ENCODE measurements around the gene WDR77. TPM values are rescaled to one million over a fixed set of nuclear protein-coding genes. Genes with fewer than 3 reads are reported as not detected.

Gene WDR77
- total RNA-seq, 1 donor from 2014 or later = 32.6 TPM

- TF ChIP-seq CTCF (IDR thresholded peaks at IDR 0.05; ENCODE audit: unreplicated experiment) = no peak
- H3K9me3 Mint-ChIP-seq = no peaks in the 10 kb centered on the region
- no peak overlapping the region for H3K4me3 Mint-ChIP-seq
- no peaks in the 10 kb centered on the region for H3K4me1 Mint-ChIP-seq
- H3K36me3 Mint-ChIP-seq = peaks cover 17% of the 10 kb centered on the region
- peaks cover 2% of the 10 kb centered on the region for H3K27me3 Mint-ChIP-seq (ENCODE audit: low read depth)
- DNase-seq (ENCODE audit: low spot score in 2 of 2, unreplicated experiment in 2 of 2) = no peak
- no peak overlapping the region for H3K27ac Mint-ChIP-seq
Measured at GRCh38 chr1:111439461-111440351, 9.3 kb downstream of the WDR77 start.

- no peaks in the 10 kb centered on the region for H3K4me1 Mint-ChIP-seq
- no peak overlapping the region for H3K27ac Mint-ChIP-seq
- H3K4me3 Mint-ChIP-seq = no peak overlapping the region
- TF ChIP-seq CTCF (IDR thresholded peaks at IDR 0.05; ENCODE audit: unreplicated experiment) = no peak
- DNase-seq (ENCODE audit: low spot score in 2 of 2, unreplicated experiment in 2 of 2) = no peak
- H3K27me3 Mint-ChIP-seq (ENCODE audit: low read depth) = peaks cover 11% of the 10 kb centered on the region
- H3K36me3 Mint-ChIP-seq = peaks cover 15% of the 10 kb centered on the region
- no peaks in the 10 kb centered on the region for H3K9me3 Mint-ChIP-seq
Measured at GRCh38 chr1:111436726-111437125, 12.3 kb downstream of the WDR77 start.

- no peak for DNase-seq (ENCODE audit: low spot score in 2 of 2, unreplicated experiment in 2 of 2)
- H3K27me3 Mint-ChIP-seq (ENCODE audit: low read depth) = no peaks in the 10 kb centered on the region
- no peak overlapping the region for H3K4me3 Mint-ChIP-seq
- H3K27ac Mint-ChIP-seq = no peak overlapping the region
- no peaks in the 10 kb centered on the region for H3K36me3 Mint-ChIP-seq
- H3K4me1 Mint-ChIP-seq = no peaks in the 10 kb centered on the region
- TF ChIP-seq CTCF (IDR thresholded peaks at IDR 0.05; ENCODE audit: unreplicated experiment) = no peak
- no peaks in the 10 kb centered on the region for H3K9me3 Mint-ChIP-seq
Measured at GRCh38 chr1:111424281-111424680, 24.8 kb downstream of the WDR77 start.

GRCh38 chr1:111422546-111423391, 26.3 kb downstream of the WDR77 start:
- Mint-ChIP-seq H3K27me3 (ENCODE audit: low read depth) (no peaks in the 10 kb centered on the region), H3K36me3 (no peaks in the 10 kb centered on the region), H3K4me3 (no peak overlapping the region), H3K9me3 (no peaks in the 10 kb centered on the region), H3K27ac (no peak overlapping the region), H3K4me1 (no peaks in the 10 kb centered on the region)
- no peak for DNase-seq (ENCODE audit: low spot score in 2 of 2, unreplicated experiment in 2 of 2)
- TF ChIP-seq CTCF (IDR thresholded peaks at IDR 0.05; ENCODE audit: unreplicated experiment) = no peak

GRCh38 chr1:111420377-111420776, 28.7 kb downstream of the WDR77 start:
- H3K27me3 Mint-ChIP-seq (ENCODE audit: low read depth) = no peaks in the 10 kb centered on the region
- H3K36me3 Mint-ChIP-seq = no peaks in the 10 kb centered on the region
- DNase-seq (ENCODE audit: low spot score in 2 of 2, unreplicated experiment in 2 of 2) = no peak
- no peak overlapping the region for H3K27ac Mint-ChIP-seq
- no peaks in the 10 kb centered on the region for H3K9me3 Mint-ChIP-seq
- TF ChIP-seq CTCF (IDR thresholded peaks at IDR 0.05; ENCODE audit: unreplicated experiment) = no peak
- H3K4me1 Mint-ChIP-seq = no peaks in the 10 kb centered on the region
- no peak overlapping the region for H3K4me3 Mint-ChIP-seq
